HG03039 (cell line): ENCODE measurements around the gene AOAH.

Experiments used
- ATAC-seq: cut with Tn5 transposase; IDR thresholded peaks from one replicate; pipeline ENCODE4 v1.9.1; 2021; ENCODE audit warnings: mild to moderate bottlenecking, moderate library complexity; ENCODE audit not compliant: unreplicated experiment

Gene AOAH

GRCh38 chr7:36723951-36724664 is at the start of gene AOAH:
Gene AOAH (minus strand): TSS chr7:36724494. CDS start chr7:36724148, 346 bp downstream.
- ATAC-seq: peak; percentile 66

GRCh38 chr7:36766451-36766850 is 42.2 kb upstream of the AOAH start:
- no peak for ATAC-seq

- no peak for ATAC-seq
These were observed 41.3 kb upstream of the AOAH start for GRCh38 chr7:36765605-36766004.

- ATAC-seq: no peak
These were observed 40.6 kb upstream of the AOAH start for GRCh38 chr7:36764929-36765328.

GRCh38 chr7:36763132-36763816 is 39.0 kb upstream of the AOAH start:
- no peak for ATAC-seq

- no peak for ATAC-seq
These were observed 38.1 kb upstream of the AOAH start for GRCh38 chr7:36762394-36762793.

GRCh38 chr7:36761835-36762234 is 37.5 kb upstream of the AOAH start:
- no peak for ATAC-seq

- ATAC-seq: no peak
These were observed 36.8 kb upstream of the AOAH start for GRCh38 chr7:36760856-36761762.

GRCh38 chr7:36758879-36759278 is 34.6 kb upstream of the AOAH start:
- no peak for ATAC-seq

GRCh38 chr7:36755484-36755883 is 31.2 kb upstream of the AOAH start:
- ATAC-seq: no peak

- no peak for ATAC-seq
These were observed 27.9 kb upstream of the AOAH start for GRCh38 chr7:36752026-36752711.

GRCh38 chr7:36750451-36750850 is 26.2 kb upstream of the AOAH start:
- ATAC-seq: no peak

GRCh38 chr7:36749282-36749960 is 25.1 kb upstream of the AOAH start:
- ATAC-seq: no peak

GRCh38 chr7:36748017-36748487 is 23.8 kb upstream of the AOAH start:
- no peak for ATAC-seq

GRCh38 chr7:36747280-36748016 is 23.2 kb upstream of the AOAH start:
- no peak for ATAC-seq

GRCh38 chr7:36746347-36746746 is 22.1 kb upstream of the AOAH start:
- ATAC-seq: no peak

- ATAC-seq: peak; percentile 62
These were observed 18.8 kb upstream of the AOAH start for GRCh38 chr7:36742911-36743775.

- no peak for ATAC-seq
These were observed 17.6 kb upstream of the AOAH start for GRCh38 chr7:36741866-36742265.

GRCh38 chr7:36739351-36739750 is 15.1 kb upstream of the AOAH start:
- ATAC-seq: no peak
